Renal cortical epithelial cell (primary cell): ENCODE measurements around the gene NAPA. TPM values are rescaled to one million over a fixed set of nuclear protein-coding genes. Genes with fewer than 3 reads are reported as not detected.

Experiments used
- DNase-seq: peaks from one replicate; pipeline ENCODE4 v3.0.0-alpha.2; 2011; ENCODE audit warnings: low read depth
- total RNA-seq: library from RNA; depleted of rRNA; stranded (reverse); fragments of >200 nt; gene quantifications from 2 replicates; pipeline ENCODE4 v1.2.3, GENCODE V29; 2014

The NAPA gene
- total RNA-seq, 1 donor from 2014 or later, result 131 TPM

DNA sequence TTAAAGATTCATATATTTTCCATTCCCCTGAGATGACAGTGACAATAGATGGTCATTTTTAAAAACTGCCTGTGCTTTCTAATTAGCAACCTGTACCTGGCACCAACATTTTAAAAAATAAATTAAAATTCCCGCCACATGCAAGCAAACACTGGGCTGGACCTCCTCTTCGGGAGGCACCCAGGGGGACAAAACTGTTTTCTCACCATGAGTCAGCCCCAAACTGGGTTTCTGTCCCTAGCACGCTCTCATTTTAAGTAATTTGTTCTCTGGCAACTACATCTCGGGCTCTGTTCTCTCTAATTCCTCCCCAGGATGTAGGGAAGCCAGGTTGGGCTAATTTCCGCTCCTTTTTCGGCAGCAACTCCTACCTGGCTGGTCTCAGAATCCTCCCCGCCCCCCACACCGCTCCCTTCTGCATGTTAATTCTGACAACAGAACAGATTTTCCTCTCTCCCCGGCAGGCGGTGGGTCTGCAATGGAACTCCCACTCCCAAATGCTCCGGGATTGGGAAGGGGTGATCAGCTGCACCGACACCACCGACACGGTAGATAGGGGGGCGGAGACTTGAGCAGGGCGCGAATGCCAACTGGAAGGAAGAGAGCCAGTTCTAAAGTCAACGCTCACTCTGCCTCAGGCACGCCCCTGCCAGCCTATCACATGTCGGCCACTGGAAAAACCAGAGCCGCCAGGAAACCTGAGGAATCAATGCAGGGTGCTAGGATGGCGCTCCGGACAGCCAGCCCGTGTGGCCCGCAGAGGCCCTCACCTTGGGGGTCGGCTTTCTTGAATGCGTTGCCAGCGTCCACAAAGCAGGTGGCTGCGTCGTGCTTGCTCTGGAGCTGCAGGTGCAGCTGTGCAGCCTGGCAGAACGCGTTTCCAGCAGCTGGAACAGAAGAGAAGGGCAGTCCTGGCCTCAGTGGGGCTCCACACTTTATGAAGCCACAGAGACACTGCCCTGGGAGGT is 14.7 kb downstream of the NAPA start:
- no peak for DNase-seq

GRCh38 chr19:47499371-47499770 is 15.5 kb downstream of the NAPA start:
- DNase-seq, result no peak

GRCh38 chr19:47498561-47498960 is 16.3 kb downstream of the NAPA start:
- no peak for DNase-seq

- DNase-seq, result no peak
Observed at GRCh38 chr19:47497821-47498520, 16.9 kb downstream of the NAPA start.

- no peak for DNase-seq
Observed at GRCh38 chr19:47497050-47497766, 17.7 kb downstream of the NAPA start.

- DNase-seq, result no peak
Observed at GRCh38 chr19:47495478-47496372, 19.1 kb downstream of the NAPA start.

GRCh38 chr19:47494729-47495128 is 20.1 kb downstream of the NAPA start:
- DNase-seq, result no peak

DNA sequence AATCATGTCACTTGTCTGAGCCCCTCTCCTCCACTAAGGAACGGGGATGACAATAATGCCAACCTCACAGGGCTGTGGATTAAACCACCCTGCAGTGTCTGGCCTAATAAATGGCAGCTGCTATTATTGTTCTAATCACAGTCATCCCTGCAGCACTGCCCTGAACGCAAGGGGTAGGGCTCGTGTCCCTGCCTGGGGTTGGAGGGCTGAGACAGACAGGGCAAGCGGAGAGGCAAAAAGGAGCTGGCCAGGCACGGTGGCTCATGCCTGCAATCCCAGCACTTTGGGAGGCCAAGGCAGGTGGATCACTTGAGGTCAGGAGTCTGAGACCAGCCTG is 20.7 kb downstream of the NAPA start:
- DNase-seq, result no peak

- no peak for DNase-seq
Observed at GRCh38 chr19:47493378-47494210, 21.3 kb downstream of the NAPA start.

DNA sequence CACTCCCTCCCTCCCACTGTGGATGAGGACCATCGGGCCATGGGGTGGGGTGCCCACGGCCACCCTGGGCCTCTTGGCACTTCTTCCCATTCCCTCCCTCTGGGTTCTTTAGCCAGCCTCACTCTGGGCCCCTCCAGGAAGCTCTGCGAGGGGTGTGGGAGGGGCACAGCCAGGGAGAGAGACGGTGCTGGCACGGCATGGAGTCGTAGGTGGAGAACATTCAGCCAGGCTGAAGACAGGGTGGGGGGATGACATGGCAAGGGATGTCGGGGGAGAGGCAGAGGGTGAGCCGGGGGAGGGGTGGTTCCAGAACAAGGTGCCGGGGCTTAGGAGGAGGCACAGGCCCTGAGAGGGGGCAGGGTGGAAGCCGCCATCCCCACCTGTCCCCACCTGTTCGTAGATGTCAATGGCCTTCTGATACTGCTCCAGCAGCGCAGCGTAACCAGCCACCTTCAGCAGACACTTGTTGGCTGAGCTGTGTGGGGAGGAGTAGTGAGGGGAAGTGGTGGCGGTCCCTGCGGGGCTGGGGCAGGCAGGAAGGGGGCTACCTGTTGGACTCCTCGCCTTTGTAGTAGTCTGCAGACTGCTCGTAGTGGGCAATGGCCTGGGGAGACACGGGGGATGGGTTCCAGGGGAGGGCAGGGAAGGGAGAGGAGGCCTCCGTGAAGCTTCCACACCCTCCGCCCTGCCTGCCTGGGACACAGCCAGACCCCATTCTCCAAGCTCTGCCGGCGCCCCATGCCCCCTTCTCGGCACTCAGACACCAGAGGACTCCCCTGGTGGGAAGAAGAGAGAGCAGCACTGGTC is 22.1 kb downstream of the NAPA start:
- DNase-seq, result no peak

- no peak for DNase-seq
Observed at GRCh38 chr19:47492137-47492533, 22.7 kb downstream of the NAPA start.

GRCh38 chr19:47491358-47492136 is 23.3 kb downstream of the NAPA start:
- DNase-seq, result no peak

DNA sequence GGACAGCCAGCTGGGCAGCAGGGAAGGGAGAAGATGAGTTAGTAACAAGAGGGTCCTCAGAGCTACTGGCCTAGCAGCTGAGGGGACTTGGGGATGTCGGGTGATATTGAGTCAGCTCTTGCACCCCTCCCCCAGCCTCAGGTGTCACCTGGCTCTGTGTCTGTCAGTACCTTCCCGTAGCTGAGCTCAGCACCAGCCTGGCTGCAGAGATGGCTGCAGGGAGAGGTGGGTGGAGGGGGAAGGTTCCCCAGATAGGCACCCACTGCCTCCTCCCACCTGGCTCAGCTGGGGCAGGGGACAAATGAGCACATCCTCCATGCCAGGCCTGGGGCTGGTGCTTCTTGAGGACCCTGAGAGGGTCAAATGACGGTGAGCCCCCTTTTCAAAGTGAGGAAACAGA is 24.0 kb downstream of the NAPA start:
- DNase-seq, result no peak

GRCh38 chr19:47490031-47490430 is 24.8 kb downstream of the NAPA start:
- DNase-seq, result no peak

DNA sequence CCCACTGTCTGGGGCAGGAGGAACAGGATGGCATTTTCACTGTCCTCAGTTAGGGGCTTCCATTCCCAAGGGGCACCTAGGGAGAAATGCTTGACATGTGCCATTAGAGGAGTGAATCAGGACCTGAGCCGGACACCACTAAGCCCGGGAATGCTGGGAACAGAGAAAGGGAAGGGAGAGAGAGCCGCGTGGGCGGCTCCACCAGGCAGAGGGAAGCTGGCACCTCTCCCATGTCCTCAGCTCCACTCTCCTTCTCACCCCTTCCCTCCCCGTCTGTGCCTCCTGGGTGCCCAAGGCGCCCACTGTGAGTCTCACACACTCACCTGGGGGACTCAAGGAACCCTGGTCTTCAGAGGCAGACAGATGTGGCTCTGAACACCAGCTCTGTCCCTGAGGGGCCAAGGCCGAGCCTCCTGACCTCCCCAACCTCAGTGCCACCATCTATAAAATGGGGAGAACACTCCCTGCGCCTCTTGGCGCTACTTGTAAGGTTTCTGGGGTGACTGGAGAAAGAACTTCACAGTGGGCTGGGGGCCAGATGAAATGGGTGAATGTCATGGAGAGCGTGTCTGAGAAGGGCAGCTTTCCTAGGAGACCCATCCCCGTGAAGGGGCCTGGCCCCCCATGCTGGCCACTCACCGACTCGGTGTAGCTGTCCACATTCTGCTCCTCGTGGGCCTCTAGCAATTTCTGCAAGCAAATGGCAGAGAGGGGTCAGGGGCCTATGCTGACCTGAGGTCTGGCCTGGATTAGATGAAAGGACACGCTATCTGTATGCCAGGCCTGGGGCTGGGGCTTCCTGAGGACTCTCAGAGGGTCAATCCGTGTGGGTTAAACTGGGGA is 25.6 kb downstream of the NAPA start:
- DNase-seq, result no peak

- no peak for DNase-seq
Observed at GRCh38 chr19:47487551-47488515, 27.0 kb downstream of the NAPA start.

- no peak for DNase-seq
Observed at GRCh38 chr19:47486900-47487299, 28.0 kb downstream of the NAPA start.
